Raji (cell line): ENCODE measurements around the gene RBM20.

Source experiments
- POLR2A ChIP-seq: IDR thresholded peaks from 2 replicates; pipeline ENCODE4 v1.6.1; 2011; ENCODE audit warnings: low read depth, low read length, control low read depth; ENCODE audit not compliant: insufficient read depth

Gene RBM20

DNA sequence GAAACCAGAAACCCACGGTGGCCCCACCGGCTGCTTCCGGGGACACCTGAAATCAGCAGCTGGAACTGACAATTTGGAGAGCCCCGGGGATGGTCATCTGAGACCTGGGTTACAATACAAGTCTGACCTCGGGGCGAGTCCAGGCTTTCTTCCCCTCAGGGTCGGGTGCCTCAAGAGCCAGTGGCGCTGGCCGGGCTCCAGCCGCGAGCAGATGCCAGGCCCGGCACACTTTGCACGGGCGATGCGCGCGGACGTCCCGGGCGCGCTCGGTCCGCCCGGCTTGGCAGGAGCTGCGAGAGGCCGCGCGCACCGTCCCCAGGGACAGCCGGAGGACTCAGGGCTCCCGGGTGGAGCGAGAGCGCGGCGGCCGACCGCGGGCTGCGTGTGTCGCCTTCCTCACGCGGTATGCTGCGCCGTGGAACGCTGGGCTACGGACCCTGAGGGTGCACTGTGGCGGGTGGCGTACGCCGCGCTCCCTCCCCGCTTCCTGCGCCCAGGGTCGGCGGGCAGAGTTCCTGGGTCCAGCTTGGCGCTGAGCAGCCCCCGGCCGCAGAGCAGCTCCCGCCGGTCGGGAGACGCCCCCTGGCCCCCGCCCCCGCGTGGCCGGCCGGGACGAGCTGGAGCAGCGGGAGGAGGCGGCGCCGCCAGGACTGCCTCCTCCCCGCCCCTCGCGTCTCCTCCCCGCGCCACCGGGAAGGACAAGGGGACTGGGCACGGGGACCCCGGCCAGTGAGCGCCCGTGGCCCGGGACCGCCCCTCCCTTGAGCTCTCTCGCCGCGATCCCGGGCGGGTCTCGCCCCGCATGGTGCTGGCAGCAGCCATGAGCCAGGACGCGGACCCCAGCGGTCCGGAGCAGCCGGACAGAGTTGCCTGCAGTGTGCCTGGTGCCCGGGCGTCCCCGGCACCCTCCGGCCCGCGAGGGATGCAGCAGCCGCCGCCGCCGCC is at the start of gene RBM20:
RBM20 (plus strand) TSS at position 684 of the 945 bp plus-strand sequence; CDS start at position 803, 119 bp downstream.
- TF ChIP-seq POLR2A: no peak

DNA sequence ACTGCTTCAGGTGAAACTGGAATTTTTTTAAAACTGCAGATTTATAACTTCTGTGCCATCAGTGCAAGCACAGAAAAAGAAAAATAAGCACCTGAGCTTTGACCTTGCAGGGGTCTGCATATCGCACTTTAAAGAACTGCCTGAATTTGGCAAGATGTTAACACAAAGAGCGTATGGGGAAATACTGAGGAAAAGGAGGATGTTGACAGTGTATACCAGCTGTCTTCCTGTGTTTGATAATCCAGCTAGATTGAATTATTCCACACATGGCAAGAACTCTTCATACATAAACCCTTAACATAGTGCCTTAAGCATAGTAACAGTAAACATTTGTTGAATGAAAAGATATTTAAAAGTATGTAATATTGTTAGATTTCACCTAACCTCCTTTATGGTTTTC is 46.7 kb upstream of the RBM20 start:
- TF ChIP-seq POLR2A: no peak

- no peak for TF ChIP-seq POLR2A
Measured at GRCh38 chr10:110600487-110601101, 43.5 kb upstream of the RBM20 start.

DNA sequence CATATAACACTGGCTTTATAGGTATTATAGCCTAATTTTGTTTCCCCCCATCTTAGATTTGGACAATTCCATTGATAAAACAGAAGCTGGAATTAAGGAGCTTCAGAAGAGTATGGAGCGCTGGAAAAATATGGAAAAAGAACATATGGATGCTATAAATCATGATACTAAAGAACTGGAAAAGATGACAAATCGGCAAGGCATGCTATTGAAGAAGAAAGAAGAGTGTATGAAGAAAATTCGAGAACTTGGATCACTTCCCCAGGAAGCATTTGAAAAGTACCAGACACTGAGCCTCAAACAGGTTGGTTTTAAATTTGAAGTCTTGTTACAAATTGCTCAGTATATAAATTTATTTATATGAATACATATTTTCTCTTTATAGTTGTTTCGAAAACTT is 42.6 kb upstream of the RBM20 start:
- no peak for TF ChIP-seq POLR2A

- TF ChIP-seq POLR2A: no peak
Measured at GRCh38 chr10:110608087-110608486, 36.0 kb upstream of the RBM20 start.

DNA sequence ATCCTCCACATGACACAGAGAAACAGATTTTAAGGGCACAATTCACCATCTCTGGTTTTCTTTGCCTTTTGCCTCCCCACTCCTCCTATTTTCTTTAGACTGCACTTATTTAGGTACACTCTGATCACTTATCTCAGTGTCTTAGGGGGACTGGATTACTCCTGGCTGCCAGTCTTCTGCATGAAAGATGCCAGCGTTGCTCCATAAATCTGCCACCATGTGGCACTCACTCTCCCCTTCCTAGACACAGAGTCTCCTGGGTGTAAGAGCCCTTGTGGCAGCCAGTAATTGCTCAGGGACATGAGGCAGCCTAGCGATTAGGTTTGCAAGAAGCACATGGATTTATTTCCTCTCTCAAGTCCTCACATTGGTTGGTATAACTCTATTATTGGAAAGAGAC is 34.5 kb upstream of the RBM20 start:
- TF ChIP-seq POLR2A: no peak

- no peak for TF ChIP-seq POLR2A
Measured at GRCh38 chr10:110610308-110610774, 33.8 kb upstream of the RBM20 start.

GRCh38 chr10:110612087-110612486 is 32.0 kb upstream of the RBM20 start:
- TF ChIP-seq POLR2A: no peak

DNA sequence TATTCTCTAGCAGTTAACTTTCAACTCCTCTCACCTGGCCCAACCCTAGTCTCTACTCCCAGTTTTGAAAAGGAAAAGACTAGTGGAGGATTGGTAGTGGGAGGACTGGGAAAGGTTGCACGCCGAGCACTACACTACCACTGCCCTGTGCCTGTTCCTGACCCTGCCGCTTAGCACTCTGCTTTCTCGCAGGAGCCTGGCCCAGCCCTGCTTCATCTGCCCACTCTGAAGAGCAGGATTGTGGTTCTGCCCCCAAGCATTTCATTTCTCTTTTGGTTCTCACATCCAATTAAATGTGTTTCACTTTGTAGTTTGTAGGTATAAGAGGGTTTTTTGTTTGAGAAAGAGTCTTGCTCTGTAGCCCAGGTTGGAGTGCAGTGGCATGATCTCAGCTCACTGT is 31.5 kb upstream of the RBM20 start:
- TF ChIP-seq POLR2A: no peak

GRCh38 chr10:110613341-110613995 is 30.7 kb upstream of the RBM20 start:
- TF ChIP-seq POLR2A: no peak

DNA sequence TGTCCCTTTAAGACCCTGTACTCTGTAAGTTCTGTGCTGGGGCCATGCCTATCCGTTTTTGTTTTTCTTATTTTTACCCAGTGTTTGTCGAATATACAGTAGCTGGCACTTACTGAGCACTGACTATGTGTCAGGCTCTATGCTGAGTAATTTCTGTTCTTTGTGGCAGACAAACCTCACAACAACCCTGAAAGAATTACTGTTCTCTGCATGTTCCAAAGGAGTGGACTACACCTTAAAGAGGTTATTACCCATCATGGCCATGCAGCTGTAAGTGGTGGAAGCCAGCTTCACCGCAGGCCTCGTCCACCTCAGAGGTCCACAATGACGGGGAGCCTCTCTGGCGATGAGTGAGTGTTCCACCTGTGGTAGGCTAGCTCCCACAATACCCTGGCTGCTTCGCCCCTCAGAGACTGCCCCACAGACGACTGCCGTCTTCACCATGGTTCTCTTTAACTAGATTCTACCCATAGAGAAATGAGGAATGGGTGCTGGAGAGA is 30.1 kb upstream of the RBM20 start:
- TF ChIP-seq POLR2A: no peak

DNA sequence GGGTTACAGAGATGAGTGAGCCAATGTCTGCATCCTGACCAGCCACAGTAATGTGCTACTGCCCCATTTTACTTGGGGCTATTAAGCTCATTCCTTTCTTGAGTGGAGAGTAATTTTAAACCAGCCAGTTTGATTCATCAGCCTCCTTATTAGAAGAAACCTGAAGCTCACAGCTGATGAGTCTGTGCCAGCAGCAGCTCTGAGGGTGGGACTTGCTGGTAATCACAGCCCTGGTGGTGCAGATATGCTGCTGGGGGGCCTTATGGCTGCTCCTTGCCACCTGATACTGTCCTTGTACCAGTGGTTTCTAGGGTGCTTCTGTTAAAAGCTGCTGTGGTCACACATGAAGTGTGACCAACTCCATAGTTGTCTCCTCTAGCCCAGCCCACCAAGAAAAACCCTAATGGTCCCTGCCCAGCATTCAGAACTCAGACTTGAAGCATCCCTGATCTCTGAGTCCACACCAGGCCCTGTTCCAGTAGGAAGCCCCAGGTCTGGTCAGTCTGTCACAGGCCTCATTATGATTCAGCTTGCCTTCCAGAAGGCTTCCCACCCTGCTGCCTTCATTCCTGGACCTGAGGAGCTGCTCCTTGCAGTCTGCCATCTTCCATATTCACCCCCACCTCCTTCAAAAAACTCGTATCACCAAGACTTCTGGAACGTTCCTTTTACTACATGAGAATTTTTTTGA is 28.9 kb upstream of the RBM20 start:
- no peak for TF ChIP-seq POLR2A

DNA sequence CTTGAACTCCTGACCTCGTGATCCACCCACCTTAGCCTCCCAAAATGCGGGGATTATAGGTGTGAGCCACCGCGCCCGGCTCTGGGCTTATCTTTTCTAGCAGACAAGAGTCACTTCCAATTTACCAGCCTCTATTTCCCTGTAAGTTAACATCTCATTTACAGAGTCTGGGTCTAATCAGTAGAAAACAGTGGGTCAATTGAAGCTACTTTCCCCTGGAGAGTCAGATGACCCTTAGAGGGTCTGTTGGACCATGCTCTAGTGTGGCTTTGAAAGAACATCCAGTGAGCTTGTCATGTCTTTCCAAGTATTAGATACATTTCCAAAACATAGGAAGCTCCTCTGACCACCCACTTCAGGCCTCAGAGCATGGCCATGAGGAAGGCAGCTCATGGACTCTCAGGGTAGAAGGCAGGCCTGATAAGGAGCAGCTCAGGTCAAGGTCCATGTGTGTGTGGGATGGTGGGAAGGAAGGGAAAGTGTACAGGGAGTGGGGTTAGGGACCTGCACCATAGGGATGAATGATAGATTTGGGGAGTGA is 27.6 kb upstream of the RBM20 start:
- no peak for TF ChIP-seq POLR2A

GRCh38 chr10:110617425-110618229 is 26.5 kb upstream of the RBM20 start:
- TF ChIP-seq POLR2A: no peak
